ENCODE measurements around the gene SRMS. TPM values are rescaled to one million over a fixed set of nuclear protein-coding genes. Genes with fewer than 3 reads are reported as not detected.
A peak's percentile ranks its signal among the peaks of the same experiment; 100 is the strongest.

The SRMS gene
- total and polyA plus RNA-seq, 2 of the 13 experiments (the other 11 are each of a cell fraction or from before 2014, with no cell fraction given), result not detected

DNA sequence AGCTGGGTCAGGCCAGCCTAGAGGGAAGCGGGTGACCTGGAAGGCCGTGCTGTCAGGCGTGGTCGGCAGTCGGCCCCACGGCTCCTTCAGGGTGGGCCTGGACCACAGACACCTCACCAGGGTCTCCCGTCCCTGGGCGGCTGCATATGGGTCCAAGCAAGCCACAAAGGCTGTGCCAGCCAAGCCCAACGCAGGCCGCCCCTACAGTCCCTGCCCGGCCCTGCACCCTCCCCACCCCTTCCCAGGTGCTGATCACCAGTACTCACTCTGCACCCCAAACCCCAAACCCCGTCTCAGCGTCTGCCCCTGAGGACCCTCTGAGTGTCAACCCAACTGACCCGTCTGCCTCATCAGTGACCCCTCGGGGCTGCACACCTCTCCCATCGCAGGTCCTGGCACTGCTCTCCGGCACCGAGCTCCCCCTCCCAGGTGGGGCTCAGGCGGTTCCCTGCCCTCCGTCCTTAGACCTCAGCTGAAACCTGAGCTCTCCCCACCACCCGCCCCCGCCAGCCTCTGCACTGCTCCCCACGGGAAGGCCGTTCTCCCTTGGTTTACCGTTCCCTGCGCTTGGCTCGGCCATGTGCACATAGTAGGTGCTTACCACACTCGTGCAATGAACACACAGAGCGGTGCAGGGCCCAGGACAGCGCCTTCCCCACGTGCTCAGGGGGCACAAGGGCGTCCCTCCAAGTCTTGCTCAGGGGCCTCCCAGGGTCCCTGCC, 28.4 kb downstream of the SRMS start:
- no peak overlapping the region for H2AFZ ChIP-seq (ENCODE audit: low read length)
- FAIRE-seq (no peak), ATAC-seq (peak; percentile 10), DNase-seq (ENCODE audit: low spot score) (no peak)
- no peaks in the 10 kb centered on the region for H3K79me2 ChIP-seq (ENCODE audit: insufficient read depth, low read length)
- ChIA-PET POLR2A (interaction anchor here (2.1 kb wide), 1 partner anchor 24 kb away, joined by 5 read pairs; no protein-coding TSS in a partner anchor), CTCF (ENCODE audit: low intra/inter-chr PET ratio, low total read pairs) (interaction anchor here (1.5 kb wide), 1 partner anchor 23 kb away, joined by 4 read pairs; no protein-coding TSS in a partner anchor)
- peaks cover 2% of the 10 kb centered on the region; the same call in 1 of the 2 replicates for H4K20me1 ChIP-seq (ENCODE audit: insufficient read depth, low read length)
- H3K27ac ChIP-seq (ENCODE audit: extremely low read length, insufficient read depth, low read length), result no peak overlapping the region
- H3K9ac ChIP-seq (ENCODE audit: insufficient read depth, low read depth, low read length), result no peak overlapping the region
- intact Hi-C loops (cut with micrococcal nuclease; ENCODE audit: unreplicated experiment) (no loop called here), in situ Hi-C loops (cut with HindIII; ENCODE audit: extremely low pct_ligation_motif_present, low pct_unique_long_range_greater_than_20kb) (no loop called here)
- BruUV-seq (replicated peaks), result no TSS peak
- H3K36me3 ChIP-seq (replicated peaks in 1 of 2; ENCODE audit: control insufficient read depth in 1 of 2, insufficient read depth in 2 of 2, low read length in 2 of 2), result no peaks in the 10 kb centered on the region
- 36% methylated on average over 30 of the region's 32 CpGs for WGBS (ENCODE audit: low lambda C conversion rate)
- no peaks in the 10 kb centered on the region for H3K9me3 ChIP-seq (ENCODE audit: low read length)
- peak overlapping the region in 1 of 3 experiments; percentile 69; a peak in 2 of 6 replicates for H3K4me3 ChIP-seq (replicated peaks in 1 of 3; ENCODE audit: insufficient read depth in 1 of 3, low read depth in 2 of 3, low read length in 3 of 3)
- peaks cover 11% of the 10 kb centered on the region for H3K4me1 ChIP-seq (ENCODE audit: insufficient read depth, low read length)
- H3K4me2 ChIP-seq (ENCODE audit: low read depth, low read length), result peak overlapping the region; percentile 70
- H3K27me3 ChIP-seq (ENCODE audit: control insufficient read depth in 1 of 2, insufficient read depth in 2 of 2, low read length in 2 of 2), result peaks cover 25 to 62% of the 10 kb centered on the region in 2 experiments
- no peak for TF ChIP-seq CBX2 (IDR thresholded peaks at IDR 0.05; ENCODE audit: low read depth, low read length)
- no peak for TF ChIP-seq CBX2 (CRISPR knock-in tag; IDR thresholded peaks at IDR 0.05; ENCODE audit: low read depth)
- TF ChIP-seq, protein P1, sequence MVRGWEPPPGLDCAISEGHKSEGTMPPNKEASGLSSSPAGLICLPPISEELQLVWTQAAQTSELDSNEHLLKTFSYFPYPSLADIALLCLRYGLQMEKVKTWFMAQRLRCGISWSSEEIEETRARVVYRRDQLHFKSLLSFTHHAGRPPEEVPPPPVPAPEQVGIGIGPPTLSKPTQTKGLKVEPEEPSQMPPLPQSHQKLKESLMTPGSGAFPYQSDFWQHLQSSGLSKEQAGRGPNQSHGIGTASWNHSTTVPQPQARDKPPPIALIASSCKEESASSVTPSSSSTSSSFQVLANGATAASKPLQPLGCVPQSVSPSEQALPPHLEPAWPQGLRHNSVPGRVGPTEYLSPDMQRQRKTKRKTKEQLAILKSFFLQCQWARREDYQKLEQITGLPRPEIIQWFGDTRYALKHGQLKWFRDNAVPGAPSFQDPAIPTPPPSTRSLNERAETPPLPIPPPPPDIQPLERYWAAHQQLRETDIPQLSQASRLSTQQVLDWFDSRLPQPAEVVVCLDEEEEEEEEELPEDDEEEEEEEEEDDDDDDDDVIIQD (CRISPR knock-in tag; IDR thresholded peaks at IDR 0.05; ENCODE audit: low read depth), result no peak
- peak; percentile 44 for TF ChIP-seq RBM39 (IDR thresholded peaks at IDR 0.05; ENCODE audit: low read depth, low read length, poor library complexity, severe bottlenecking)
- no peak for TF ChIP-seq CAMTA2 (CRISPR knock-in tag; IDR thresholded peaks at IDR 0.05; ENCODE audit: borderline replicate concordance)
- TF ChIP-seq IRF1 (CRISPR knock-in tag; IDR thresholded peaks at IDR 0.05; ENCODE audit: low read depth), result no peak
- TF ChIP-seq FOSL1 (CRISPR knock-in tag; IDR thresholded peaks at IDR 0.05; ENCODE audit: borderline replicate concordance), result 0 out of 2 replicates have a peak, but pooled peaks have one; percentile 16
- TF ChIP-seq POLR2G (IDR thresholded peaks at IDR 0.05; ENCODE audit: low read depth, low read length), result no peak
- peak; percentile 35; the same call in 1 of the 2 replicates for TF ChIP-seq ZNF777 (CRISPR knock-in tag; IDR thresholded peaks at IDR 0.05)
- TF ChIP-seq MTA1 (CRISPR knock-in tag; IDR thresholded peaks at IDR 0.05; ENCODE audit: borderline replicate concordance), result 0 out of 2 replicates have a peak, but pooled peaks have one; percentile 5
- TF ChIP-seq ZNF484 (CRISPR knock-in tag; IDR thresholded peaks at IDR 0.05; ENCODE audit: borderline replicate concordance, low read depth), result no peak
- no peak for TF ChIP-seq GABPA (IDR thresholded peaks at IDR 0.05; ENCODE audit: low read depth, low read length)
- TF ChIP-seq GABPA (CRISPR knock-in tag; IDR thresholded peaks at IDR 0.05; ENCODE audit: low read depth), result no peak
- 0 out of 2 replicates have a peak, but pooled peaks have one; percentile 35 for TF ChIP-seq BCL3 (CRISPR knock-in tag; IDR thresholded peaks at IDR 0.05)
- no peak for TF ChIP-seq SRSF9 (IDR thresholded peaks at IDR 0.05; ENCODE audit: borderline replicate concordance, insufficient read depth, low read depth, low read length, poor library complexity, severe bottlenecking)
- 0 out of 2 replicates have a peak, but pooled peaks have one; percentile 0 for TF ChIP-seq GABPB1 (CRISPR knock-in tag; IDR thresholded peaks at IDR 0.05)
- TF ChIP-seq ZNF83 (CRISPR knock-in tag; IDR thresholded peaks at IDR 0.05; ENCODE audit: borderline replicate concordance), result no peak
- TF ChIP-seq RFX5 (IDR thresholded peaks at IDR 0.05; ENCODE audit: low read depth, low read length), result no peak
- TF ChIP-seq ZSCAN29 (CRISPR knock-in tag; conservative IDR thresholded peaks at IDR 0.05), result no peak
- no peak for TF ChIP-seq ZNF24 (IDR thresholded peaks at IDR 0.05)
- no peak for TF ChIP-seq HOXA7 (CRISPR knock-in tag; IDR thresholded peaks at IDR 0.05)
- no peak for TF ChIP-seq ZNF224 (CRISPR knock-in tag; IDR thresholded peaks at IDR 0.05)
